ENCODE results near the gene MCC.

Gene MCC

GRCh38 chr5:113231653-113232000 lies 256.6 kb downstream of the MCC start:
- no peaks in the 10 kb centered on the region for H4K20me1 ChIP-seq (ENCODE audit: low read depth, low read length)
- 0 out of 2 replicates have a peak, but pooled peaks cover 3% of the 10 kb centered on the region for H3K9me2 ChIP-seq (replicated peaks; ENCODE audit: insufficient read depth, low read length)
- H3K36me3 ChIP-seq (ENCODE audit: low read length): no peaks in the 10 kb centered on the region
- no peak overlapping the region for H3K9ac ChIP-seq (ENCODE audit: low read length)
- no peaks in the 10 kb centered on the region for H3K9me3 ChIP-seq (ENCODE audit: insufficient read depth, low read length)
- H3K79me2 ChIP-seq (ENCODE audit: insufficient read depth, low read length): no peaks in the 10 kb centered on the region
- no peak overlapping the region for H3K27ac ChIP-seq (ENCODE audit: low read depth, low read length)
- no peaks in the 10 kb centered on the region for H3K27me3 ChIP-seq (ENCODE audit: low read length)
- H3F3A ChIP-seq (ENCODE audit: insufficient read depth): no peaks in the 10 kb centered on the region
- TF ChIP-seq CTCF (IDR thresholded peaks at IDR 0.05; ENCODE audit: insufficient read depth, low read length, poor library complexity, severe bottlenecking) (no peak), EZH2phosphoT487 (conservative IDR thresholded peaks at IDR 0.05; ENCODE audit: low read length) (no peak)
- H2AFZ ChIP-seq (ENCODE audit: low read depth, low read length, severe bottlenecking): no peak overlapping the region
- no peak overlapping the region for H3K4me3 ChIP-seq (ENCODE audit: insufficient read depth, low read length, poor library complexity, severe bottlenecking)
- H3K4me2 ChIP-seq (ENCODE audit: low read depth, low read length, poor library complexity, severe bottlenecking): no peak overlapping the region

DNA sequence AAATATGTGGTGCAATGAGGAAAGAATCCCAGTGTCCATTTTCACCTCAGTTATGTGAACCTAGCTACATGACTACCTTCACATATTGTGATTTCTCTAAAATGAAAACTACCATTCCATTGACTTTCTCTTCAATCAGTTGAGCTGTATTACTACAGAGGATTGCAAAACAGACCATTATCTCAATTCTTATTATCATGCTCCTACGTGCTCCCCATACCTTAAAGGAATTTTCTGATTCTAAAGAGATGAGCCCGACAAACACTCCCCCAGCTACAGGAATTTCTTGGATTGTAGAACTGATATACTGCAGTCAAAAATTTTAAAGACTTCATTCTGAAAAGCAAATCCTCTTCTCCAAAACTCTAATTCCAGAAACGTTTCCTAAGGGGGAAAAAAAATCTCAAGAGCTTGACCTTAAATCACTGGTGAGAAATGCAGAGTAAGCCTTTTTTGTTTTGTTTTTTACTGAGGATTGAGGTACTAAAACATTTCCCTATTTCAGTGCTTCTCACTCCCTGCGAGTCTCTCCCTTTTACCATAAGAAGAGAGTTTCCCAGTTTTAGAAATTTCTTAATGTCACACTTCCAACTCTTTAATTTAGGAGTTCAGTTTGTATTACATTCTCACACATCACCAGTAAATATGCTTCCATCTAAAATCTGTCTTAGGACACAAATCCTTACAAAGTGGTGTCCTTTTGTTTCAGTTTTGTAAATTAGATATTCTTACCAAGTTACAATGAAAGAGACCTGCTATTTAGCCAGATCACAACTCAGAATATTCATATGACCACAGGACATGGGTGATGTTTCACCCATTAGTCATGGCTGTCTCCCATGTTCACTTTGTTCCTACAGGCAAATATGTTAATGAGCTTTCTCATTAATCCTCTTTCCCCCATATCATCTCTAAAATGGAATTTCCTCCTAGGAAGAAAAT lies 257.3 kb downstream of the MCC start:
- H2AFZ ChIP-seq (ENCODE audit: low read depth, low read length, severe bottlenecking): no peak overlapping the region
- H3K27ac ChIP-seq (ENCODE audit: low read depth, low read length): no peak overlapping the region
- H3K9ac ChIP-seq (ENCODE audit: low read length): no peak overlapping the region
- H3K9me2 ChIP-seq (replicated peaks; ENCODE audit: insufficient read depth, low read length): 0 out of 2 replicates have a peak, but pooled peaks cover 3% of the 10 kb centered on the region
- no peak overlapping the region for H3K4me3 ChIP-seq (ENCODE audit: insufficient read depth, low read length, poor library complexity, severe bottlenecking)
- H3K4me2 ChIP-seq (ENCODE audit: low read depth, low read length, poor library complexity, severe bottlenecking): no peak overlapping the region
- no peaks in the 10 kb centered on the region for H3K79me2 ChIP-seq (ENCODE audit: insufficient read depth, low read length)
- no peaks in the 10 kb centered on the region for H4K20me1 ChIP-seq (ENCODE audit: low read depth, low read length)
- TF ChIP-seq CTCF (IDR thresholded peaks at IDR 0.05; ENCODE audit: insufficient read depth, low read length, poor library complexity, severe bottlenecking) (no peak), EZH2phosphoT487 (conservative IDR thresholded peaks at IDR 0.05; ENCODE audit: low read length) (no peak)
- H3F3A ChIP-seq (ENCODE audit: insufficient read depth): no peaks in the 10 kb centered on the region
- no peaks in the 10 kb centered on the region for H3K27me3 ChIP-seq (ENCODE audit: low read length)
- no peaks in the 10 kb centered on the region for H3K9me3 ChIP-seq (ENCODE audit: insufficient read depth, low read length)
- H3K36me3 ChIP-seq (ENCODE audit: low read length): no peaks in the 10 kb centered on the region

- Histone ChIP-seq H3K4me3 (ENCODE audit: insufficient read depth, low read length, poor library complexity, severe bottlenecking) (no peak overlapping the region), H3K27me3 (ENCODE audit: low read length) (no peaks in the 10 kb centered on the region), H4K20me1 (ENCODE audit: low read depth, low read length) (no peaks in the 10 kb centered on the region), H2AFZ (ENCODE audit: low read depth, low read length, severe bottlenecking) (no peak overlapping the region), H3K79me2 (ENCODE audit: insufficient read depth, low read length) (no peaks in the 10 kb centered on the region), H3K9me3 (ENCODE audit: insufficient read depth, low read length) (no peaks in the 10 kb centered on the region), H3K27ac (ENCODE audit: low read depth, low read length) (no peak overlapping the region), H3K4me2 (ENCODE audit: low read depth, low read length, poor library complexity, severe bottlenecking) (no peak overlapping the region), H3K36me3 (ENCODE audit: low read length) (no peaks in the 10 kb centered on the region), H3F3A (ENCODE audit: insufficient read depth) (no peaks in the 10 kb centered on the region), H3K9ac (ENCODE audit: low read length) (no peak overlapping the region), H3K9me2 (replicated peaks; ENCODE audit: insufficient read depth, low read length) (0 out of 2 replicates have a peak, but pooled peaks cover 3% of the 10 kb centered on the region)
- TF ChIP-seq EZH2phosphoT487 (conservative IDR thresholded peaks at IDR 0.05; ENCODE audit: low read length): no peak
- TF ChIP-seq CTCF (IDR thresholded peaks at IDR 0.05; ENCODE audit: insufficient read depth, low read length, poor library complexity, severe bottlenecking): no peak
These were observed 260.5 kb downstream of the MCC start for GRCh38 chr5:113227798-113228197.
